MV-4-11 (cell line): ENCODE data around the gene GALK2.
A peak's percentile ranks its signal among the peaks of the same experiment; 100 is the strongest.
"Not testable (repeated sequence)": the region's sequence is repeated elsewhere in the genome, so short reads cannot be mapped to it uniquely, and the experiment has no call there.

Source experiments
- DNase-seq: peaks from one replicate; lab custom pipeline; 2025; lab: John Stamatoyannopoulos, UW

The GALK2 gene

DNA sequence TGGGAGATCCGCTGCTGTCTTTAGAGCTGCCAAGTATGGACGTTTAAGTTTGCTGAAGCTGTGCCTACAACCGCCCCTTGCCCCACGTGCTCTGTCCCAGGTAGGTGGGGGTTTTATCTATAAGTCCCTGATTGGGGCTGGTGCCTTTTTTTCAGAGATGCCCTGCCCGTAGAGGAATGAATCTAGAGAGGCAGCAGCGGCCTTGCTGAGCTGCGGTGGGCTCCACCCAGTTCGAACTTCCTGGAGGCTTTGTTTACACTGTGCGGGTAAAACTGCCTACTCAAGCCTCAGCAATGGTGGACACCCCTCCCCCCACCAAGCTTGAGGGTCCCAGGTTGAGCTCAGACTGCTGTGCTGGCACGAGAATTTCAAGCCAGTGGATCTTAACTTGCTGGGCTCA lies 169.6 kb downstream of the GALK2 start:
- no peak for DNase-seq

DNA sequence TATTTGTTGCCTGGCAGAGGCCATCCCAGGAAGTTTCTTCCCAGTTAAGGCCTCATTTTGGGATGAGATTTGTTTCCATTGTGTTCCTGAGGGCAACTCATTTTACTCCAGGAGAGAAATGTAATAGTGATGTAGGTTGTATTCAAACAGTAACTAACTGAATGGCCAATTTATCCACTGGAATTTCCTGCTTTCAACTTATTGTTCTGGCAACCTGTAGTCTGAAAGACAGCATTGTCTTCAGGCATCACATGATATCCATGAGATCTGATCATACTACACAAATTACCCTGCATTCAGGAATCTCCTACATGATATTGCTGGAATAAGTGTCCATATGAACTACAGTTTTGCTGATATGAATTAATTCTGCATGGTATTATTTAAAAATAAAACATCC lies 173.5 kb downstream of the GALK2 start:
- no peak for DNase-seq

DNA sequence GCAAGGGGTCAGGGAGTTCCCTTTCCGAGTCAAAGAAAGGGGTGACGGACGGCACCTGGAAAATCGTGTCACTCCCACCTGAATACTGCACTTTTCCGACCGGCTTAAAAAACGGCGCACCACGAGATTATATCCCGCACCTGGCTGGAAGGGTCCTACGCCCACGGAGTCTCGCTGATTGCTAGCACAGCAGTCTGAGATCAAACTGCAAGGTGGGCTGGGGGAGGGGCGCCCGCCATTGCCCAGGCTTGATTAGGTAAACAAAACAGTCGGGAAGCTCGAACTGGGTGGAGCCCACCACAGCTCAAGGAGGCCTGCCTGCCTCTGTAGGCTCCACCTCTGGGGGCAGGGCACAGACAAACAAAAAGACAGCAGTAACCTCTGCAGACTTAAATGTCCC lies 184.4 kb downstream of the GALK2 start:
- not testable (repeated sequence) for DNase-seq

DNA sequence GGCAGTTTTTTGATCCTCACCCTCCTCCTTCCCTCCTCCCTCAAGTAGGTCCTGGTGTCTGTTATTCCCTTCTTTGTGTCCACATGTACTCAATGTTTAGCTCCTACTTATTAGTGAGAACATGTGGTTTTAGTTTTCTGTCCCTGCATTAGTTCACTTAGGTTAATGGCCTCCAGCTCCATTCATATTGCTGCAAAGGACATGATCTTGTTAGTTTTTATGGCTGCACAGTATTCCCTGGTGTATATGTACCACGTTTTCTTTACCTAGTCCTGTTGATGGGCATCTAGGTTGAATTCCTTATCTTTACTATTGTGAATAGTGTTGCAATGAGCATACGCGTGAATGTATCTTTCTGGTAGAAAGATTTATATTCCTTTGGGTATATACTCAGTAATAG lies 191.3 kb downstream of the GALK2 start:
- DNase-seq = no peak

DNA sequence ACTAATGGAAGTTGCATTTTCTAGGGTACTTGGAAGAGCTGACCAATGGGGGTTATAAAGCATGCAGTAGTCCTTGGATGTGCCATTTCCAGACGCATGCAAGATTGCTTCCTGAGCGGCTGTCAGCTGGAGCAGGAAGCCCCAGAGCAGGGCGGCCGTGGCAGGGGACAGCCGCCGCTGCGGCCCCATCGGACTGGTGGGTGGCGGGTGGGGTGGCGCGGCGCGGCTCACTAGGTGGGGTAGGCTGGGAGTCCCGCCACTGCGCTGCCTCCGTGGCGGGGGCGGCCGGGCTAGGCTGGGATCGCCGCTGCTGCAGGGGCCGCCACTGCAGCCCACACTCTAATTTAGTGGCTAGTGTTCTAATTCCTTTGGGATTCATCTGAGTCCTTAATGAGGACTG lies 196.4 kb downstream of the GALK2 start:
- DNase-seq = no peak

DNA sequence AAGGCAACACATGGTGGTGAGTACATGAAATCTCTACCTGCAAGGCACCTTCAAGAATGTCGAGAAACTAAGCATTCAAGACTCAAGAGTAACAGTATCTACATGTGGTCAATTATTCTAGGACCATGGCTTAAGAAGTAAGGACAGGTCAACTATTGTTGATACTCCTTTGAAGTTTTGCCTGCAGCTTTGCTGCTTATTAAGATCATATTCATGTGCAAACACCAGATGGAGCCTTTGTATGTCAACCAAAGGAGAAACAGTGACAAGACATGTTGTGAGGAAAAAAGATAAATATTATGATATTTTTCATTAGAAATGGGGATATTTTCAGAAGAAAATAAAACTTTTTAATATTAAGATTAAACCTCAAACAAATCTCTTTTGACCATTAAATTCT lies 200.7 kb downstream of the GALK2 start:
- peak; percentile 30 for DNase-seq

DNA sequence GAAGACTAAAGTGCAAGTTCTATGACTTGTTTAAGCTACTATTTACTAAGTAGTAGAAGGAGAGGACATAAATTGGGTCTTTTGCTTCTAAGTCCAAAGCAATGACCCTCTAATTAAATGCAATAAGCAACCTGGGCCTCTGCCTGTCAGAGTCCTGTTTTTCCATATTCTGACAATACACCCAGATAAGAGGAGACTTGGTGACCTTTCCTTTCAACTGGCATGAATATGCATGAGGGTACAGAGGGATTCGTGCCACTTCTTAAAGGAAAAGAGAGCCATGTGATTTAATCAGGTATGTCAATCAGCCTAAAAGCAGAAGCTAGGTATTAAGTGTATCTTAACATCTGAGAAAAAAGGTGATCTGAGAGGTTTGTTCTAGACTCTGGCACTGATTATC lies 202.3 kb downstream of the GALK2 start:
- no peak for DNase-seq

DNA sequence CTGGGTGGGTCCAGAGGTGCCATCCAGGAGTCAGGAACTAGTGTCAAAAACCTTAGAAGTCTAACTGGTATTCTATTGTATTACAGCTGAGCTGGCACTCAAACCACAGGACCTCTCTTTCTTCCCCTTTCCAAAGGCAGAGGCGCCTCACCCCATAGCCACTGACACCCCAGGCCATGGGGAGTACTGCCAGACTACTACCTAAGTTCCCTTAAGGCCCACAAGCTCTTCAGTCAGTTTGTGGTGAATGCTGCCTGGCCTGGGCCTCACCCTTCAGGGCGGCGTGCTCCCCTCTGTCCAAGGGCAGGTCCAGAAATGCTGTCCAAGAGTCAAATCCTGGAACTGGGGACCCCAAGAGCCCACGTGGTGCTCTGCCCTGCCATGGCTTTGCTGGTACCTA lies 209.9 kb downstream of the GALK2 start:
- peak; percentile 91 for DNase-seq

DNA sequence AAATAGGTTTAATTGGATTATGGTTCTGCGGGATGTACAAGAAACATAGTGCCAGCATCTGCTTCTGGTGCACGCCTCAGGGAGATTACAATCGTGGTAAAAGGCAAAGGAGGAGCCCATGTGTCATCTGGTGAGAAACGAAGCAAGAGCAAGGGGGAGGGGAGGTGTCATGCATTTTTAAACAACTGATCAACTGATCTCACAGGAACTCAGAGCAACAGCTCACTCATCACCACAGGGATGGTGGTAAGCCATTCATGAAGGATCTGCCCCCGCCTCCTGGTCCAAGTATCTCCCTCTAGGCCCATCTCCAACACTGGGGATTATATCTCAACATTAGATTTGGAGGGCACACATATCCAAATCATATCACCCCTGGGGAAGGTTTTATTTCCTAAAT lies 210.9 kb downstream of the GALK2 start:
- DNase-seq = no peak
